ENCODE measurements around the gene SERPINA3. TPM values are rescaled to one million over a fixed set of nuclear protein-coding genes. Genes with fewer than 3 reads are reported as not detected.
A peak's percentile ranks its signal among the peaks of the same experiment; 100 is the strongest.

SERPINA3 gene
- total and polyA plus RNA-seq, 2 experiments from 2014 or later = 0.75 to 1.1 TPM

DNA sequence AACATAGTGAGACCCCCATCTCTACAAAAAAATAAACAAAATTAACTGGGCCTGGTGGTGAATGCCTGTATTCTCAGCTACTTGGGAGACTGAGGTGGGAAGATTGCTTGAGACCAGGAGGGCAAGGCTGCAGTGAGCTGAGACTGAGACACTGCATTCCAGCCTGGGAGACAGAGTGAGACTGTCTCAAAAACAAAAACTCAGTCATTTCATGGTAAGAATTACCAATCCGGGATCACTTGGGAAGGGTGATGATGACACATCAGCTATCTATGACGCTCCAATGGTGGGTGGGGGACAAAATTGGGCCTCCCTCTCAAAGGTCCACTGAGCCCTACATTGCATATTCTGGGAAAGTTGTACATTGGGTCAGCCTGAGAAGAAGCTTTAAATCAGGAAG lies 47.7 kb downstream of the SERPINA3 start:
- H3K27ac ChIP-seq = no peak overlapping the region
- WGBS, 2 experiments (ENCODE audit: low coverage in 1 of 2, low lambda C conversion rate in 2 of 2, missing lambda C conversion rate in 2 of 2) = 34 to 57% methylated on average over 2 of the region's 2 CpGs

GRCh38 chr14:94660306-94660946 lies 48.2 kb downstream of the SERPINA3 start:
- Histone ChIP-seq H3K9me3 (ENCODE audit: low read depth) (no peaks in the 10 kb centered on the region), H4K20me1 (ENCODE audit: insufficient read depth) (no peaks in the 10 kb centered on the region), H3K27me3 (replicated peaks; ENCODE audit: insufficient read depth) (no peaks in the 10 kb centered on the region), H3K4me1 (ENCODE audit: insufficient read depth) (peaks cover 10% of the 10 kb centered on the region), H3K79me2 (ENCODE audit: insufficient read depth) (no peaks in the 10 kb centered on the region), H3K4me2 (ENCODE audit: unreplicated experiment) (no peak overlapping the region), H3K36me3 (ENCODE audit: low read depth) (no peaks in the 10 kb centered on the region), H3K9ac (no peak overlapping the region), H3K9me2 (ENCODE audit: insufficient read depth) (no peaks in the 10 kb centered on the region), H2AFZ (no peak overlapping the region), H3K4me3 (no peak overlapping the region), H3K27ac (no peak overlapping the region), H3F3A (ENCODE audit: insufficient read depth) (peaks cover 17% of the 10 kb centered on the region; the same call in 1 of the 2 replicates)
- 72 to 76% methylated on average over 8 of the region's 8 CpGs for WGBS, 2 experiments (ENCODE audit: low coverage in 1 of 2, low lambda C conversion rate in 2 of 2, missing lambda C conversion rate in 2 of 2)
- no peak for TF ChIP-seq EZH2phosphoT487 (IDR thresholded peaks at IDR 0.05; ENCODE audit: insufficient read depth, low read depth)
- TF ChIP-seq EZH2 (IDR thresholded peaks at IDR 0.05; ENCODE audit: insufficient read depth, poor library complexity, severe bottlenecking) = no peak
- in situ Hi-C loops (cut with MboI) = no loop called here
- DNase-seq = no peak

More for the DNA sequence above, 47.7 kb downstream of the SERPINA3 start:
- H3K9me2 ChIP-seq (ENCODE audit: insufficient read depth) = no peaks in the 10 kb centered on the region
- in situ Hi-C loops (cut with MboI) = no loop called here
- DNase-seq = peak; percentile 27
- no peaks in the 10 kb centered on the region for H3K79me2 ChIP-seq (ENCODE audit: insufficient read depth)
- H3K27me3 ChIP-seq (replicated peaks; ENCODE audit: insufficient read depth) = no peaks in the 10 kb centered on the region
- no peaks in the 10 kb centered on the region for H3K9me3 ChIP-seq (ENCODE audit: low read depth)
- no peak for TF ChIP-seq EZH2 (IDR thresholded peaks at IDR 0.05; ENCODE audit: insufficient read depth, poor library complexity, severe bottlenecking)
- no peak for TF ChIP-seq EZH2phosphoT487 (IDR thresholded peaks at IDR 0.05; ENCODE audit: insufficient read depth, low read depth)
- peaks cover 7% of the 10 kb centered on the region; the same call in 1 of the 2 replicates for H3K4me1 ChIP-seq (ENCODE audit: insufficient read depth)
- no peak overlapping the region for H2AFZ ChIP-seq
- H3K4me3 ChIP-seq = no peak overlapping the region
- no peaks in the 10 kb centered on the region for H3K36me3 ChIP-seq (ENCODE audit: low read depth)
- no peak overlapping the region for H3K9ac ChIP-seq
- no peak overlapping the region for H3K4me2 ChIP-seq (ENCODE audit: unreplicated experiment)
- peaks cover 16% of the 10 kb centered on the region; the same call in 1 of the 2 replicates for H3F3A ChIP-seq (ENCODE audit: insufficient read depth)
- no peaks in the 10 kb centered on the region for H4K20me1 ChIP-seq (ENCODE audit: insufficient read depth)

- Histone ChIP-seq H3K79me2 (ENCODE audit: insufficient read depth) (no peaks in the 10 kb centered on the region), H3K36me3 (ENCODE audit: low read depth) (no peaks in the 10 kb centered on the region), H3K9ac (no peak overlapping the region), H2AFZ (no peak overlapping the region), H3K27me3 (replicated peaks; ENCODE audit: insufficient read depth) (no peaks in the 10 kb centered on the region), H3K4me1 (ENCODE audit: insufficient read depth) (peaks cover 11% of the 10 kb centered on the region), H3K4me3 (no peak overlapping the region), H3F3A (ENCODE audit: insufficient read depth) (peaks cover 17% of the 10 kb centered on the region; the same call in 1 of the 2 replicates), H4K20me1 (ENCODE audit: insufficient read depth) (no peaks in the 10 kb centered on the region), H3K4me2 (ENCODE audit: unreplicated experiment) (no peak overlapping the region), H3K9me3 (ENCODE audit: low read depth) (no peaks in the 10 kb centered on the region), H3K9me2 (ENCODE audit: insufficient read depth) (no peaks in the 10 kb centered on the region), H3K27ac (no peak overlapping the region)
- WGBS, 2 experiments (ENCODE audit: low coverage in 1 of 2, low lambda C conversion rate in 2 of 2, missing lambda C conversion rate in 2 of 2) = 94 to 95% methylated on average over 2 of the region's 2 CpGs
- in situ Hi-C loops (cut with MboI) = no loop called here
- no peak for TF ChIP-seq EZH2 (IDR thresholded peaks at IDR 0.05; ENCODE audit: insufficient read depth, poor library complexity, severe bottlenecking)
- TF ChIP-seq EZH2phosphoT487 (IDR thresholded peaks at IDR 0.05; ENCODE audit: insufficient read depth, low read depth) = no peak
- DNase-seq = no peak
Observed at GRCh38 chr14:94663538-94663937, 51.3 kb downstream of the SERPINA3 start.

GRCh38 chr14:94663965-94664704 lies 51.9 kb downstream of the SERPINA3 start:
- Histone ChIP-seq H3F3A (ENCODE audit: insufficient read depth) (peaks cover 17% of the 10 kb centered on the region; the same call in 1 of the 2 replicates), H3K27me3 (replicated peaks; ENCODE audit: insufficient read depth) (no peaks in the 10 kb centered on the region), H3K9me2 (ENCODE audit: insufficient read depth) (no peaks in the 10 kb centered on the region), H2AFZ (no peak overlapping the region), H3K4me1 (ENCODE audit: insufficient read depth) (peaks cover 11% of the 10 kb centered on the region), H3K27ac (no peak overlapping the region; the same call in 1 of the 2 replicates), H3K36me3 (ENCODE audit: low read depth) (no peaks in the 10 kb centered on the region), H3K9ac (no peak overlapping the region), H3K4me2 (ENCODE audit: unreplicated experiment) (no peak overlapping the region), H4K20me1 (ENCODE audit: insufficient read depth) (no peaks in the 10 kb centered on the region), H3K9me3 (ENCODE audit: low read depth) (no peaks in the 10 kb centered on the region), H3K79me2 (ENCODE audit: insufficient read depth) (no peaks in the 10 kb centered on the region), H3K4me3 (no peak overlapping the region)
- in situ Hi-C loops (cut with MboI) = no loop called here
- no peak for TF ChIP-seq EZH2phosphoT487 (IDR thresholded peaks at IDR 0.05; ENCODE audit: insufficient read depth, low read depth)
- TF ChIP-seq EZH2 (IDR thresholded peaks at IDR 0.05; ENCODE audit: insufficient read depth, poor library complexity, severe bottlenecking) = no peak
- 87 to 90% methylated on average over 11 of the region's 11 CpGs for WGBS, 2 experiments (ENCODE audit: low coverage in 1 of 2, low lambda C conversion rate in 2 of 2, missing lambda C conversion rate in 2 of 2)
- DNase-seq = no peak
